ENCODE results near the gene ESYT1.
"Not testable (repeated sequence)": the region's sequence is repeated elsewhere in the genome, so short reads cannot be mapped to it uniquely, and the experiment has no call there.

Gene ESYT1

DNA sequence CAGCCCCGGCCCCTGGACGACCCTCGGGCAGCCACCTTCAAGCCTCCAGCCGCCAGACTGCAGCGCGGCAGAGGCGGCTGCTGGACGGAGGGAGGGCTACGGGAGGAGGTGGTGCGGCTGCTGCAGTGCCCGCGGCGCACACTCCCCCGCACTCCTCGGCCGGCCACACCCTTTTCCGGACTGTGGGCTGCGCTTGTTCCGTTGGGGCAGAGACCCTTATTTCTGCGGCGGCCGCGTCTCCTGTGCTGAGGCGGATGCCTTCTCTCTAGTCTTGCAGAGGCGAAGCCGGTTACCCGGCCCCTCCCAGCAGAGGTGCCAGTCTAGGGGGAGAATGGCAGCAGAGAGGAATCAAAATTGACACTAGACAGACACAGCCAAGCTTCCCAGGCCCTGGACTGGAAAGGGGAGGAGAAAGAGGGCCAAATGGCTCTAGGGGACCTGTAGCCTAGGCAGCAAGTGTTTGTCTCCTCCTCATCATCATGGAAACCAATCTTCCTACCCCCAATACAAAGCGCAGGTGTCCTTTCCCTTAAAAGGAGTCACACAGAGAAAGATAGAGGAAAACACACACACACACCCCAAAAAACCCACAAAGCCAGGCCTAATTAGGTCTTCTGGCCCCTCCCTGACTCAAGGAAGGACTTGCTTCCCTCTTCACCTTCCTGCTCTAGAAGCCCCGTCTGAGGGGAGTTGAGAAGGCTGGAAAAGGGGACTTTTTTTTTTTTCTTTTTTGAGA lies 1.3 kb downstream of the ESYT1 start:
- peak; percentile 21 to 74 (median 69) for DNase-seq

DNA sequence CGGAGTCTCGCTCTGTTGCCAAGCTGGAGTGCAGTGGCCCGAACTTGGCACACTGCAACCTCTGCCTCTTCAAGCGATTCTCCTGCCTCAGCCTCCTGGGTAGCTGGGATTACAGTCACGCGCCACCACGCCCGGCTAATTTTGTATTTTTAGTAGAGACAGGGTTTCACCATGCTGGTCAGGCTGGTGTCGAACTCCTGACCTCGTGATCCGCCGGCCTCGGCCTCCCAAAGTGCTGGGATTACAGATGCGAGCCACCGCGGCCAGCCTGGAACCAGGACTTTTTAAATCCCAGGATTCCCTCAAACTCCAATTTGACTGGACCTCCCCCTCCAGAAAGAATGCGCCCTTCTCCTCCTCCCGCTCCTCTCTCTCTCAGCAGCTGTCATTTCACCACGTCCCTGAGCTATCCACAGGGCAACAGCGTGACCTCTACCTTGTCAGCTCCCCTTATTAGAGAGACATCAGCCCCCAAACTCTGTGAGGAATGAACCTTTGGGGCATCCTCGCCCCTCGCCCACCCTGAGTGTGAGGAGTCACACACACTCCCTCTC lies 2.0 kb downstream of the ESYT1 start:
- no peak for DNase-seq

DNA sequence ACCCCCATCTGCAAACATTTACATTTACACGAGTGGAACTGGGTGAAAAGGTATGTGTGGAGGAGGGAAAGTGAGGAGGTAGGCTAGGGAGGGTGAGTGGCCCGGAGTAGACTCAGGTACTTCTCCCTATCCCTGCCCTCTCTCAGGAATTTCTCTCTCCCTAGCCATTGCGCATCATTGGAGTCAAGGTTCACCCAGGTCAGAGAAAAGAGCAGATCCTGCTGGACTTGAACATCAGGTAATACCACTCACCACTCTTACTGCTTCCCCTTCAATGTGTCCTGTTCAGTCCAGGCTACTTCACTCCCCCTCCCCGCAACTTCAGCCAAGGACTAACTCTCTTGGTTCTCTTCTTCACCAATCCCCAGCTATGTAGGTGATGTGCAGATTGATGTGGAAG lies 2.8 kb downstream of the ESYT1 start:
- no peak for DNase-seq

DNA sequence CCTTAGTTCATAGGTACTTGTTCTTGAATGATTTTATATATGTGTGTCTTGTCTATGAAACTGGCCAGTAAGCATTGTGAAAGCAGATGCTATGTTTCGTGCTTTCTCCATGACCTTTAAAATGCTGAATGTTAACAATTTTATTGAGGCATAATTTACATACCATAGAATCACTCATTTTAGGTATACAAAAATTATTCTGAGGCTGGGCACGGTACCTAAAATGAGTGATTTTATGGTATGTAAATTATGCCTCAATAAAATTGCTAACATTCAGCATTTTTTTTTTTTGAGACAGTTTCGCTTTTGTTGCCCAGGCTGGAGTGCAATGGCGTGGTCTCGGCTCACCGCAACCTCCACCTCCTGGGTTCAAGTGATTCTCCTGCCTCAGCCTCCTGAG lies 6.8 kb downstream of the ESYT1 start:
- no peak for DNase-seq

DNA sequence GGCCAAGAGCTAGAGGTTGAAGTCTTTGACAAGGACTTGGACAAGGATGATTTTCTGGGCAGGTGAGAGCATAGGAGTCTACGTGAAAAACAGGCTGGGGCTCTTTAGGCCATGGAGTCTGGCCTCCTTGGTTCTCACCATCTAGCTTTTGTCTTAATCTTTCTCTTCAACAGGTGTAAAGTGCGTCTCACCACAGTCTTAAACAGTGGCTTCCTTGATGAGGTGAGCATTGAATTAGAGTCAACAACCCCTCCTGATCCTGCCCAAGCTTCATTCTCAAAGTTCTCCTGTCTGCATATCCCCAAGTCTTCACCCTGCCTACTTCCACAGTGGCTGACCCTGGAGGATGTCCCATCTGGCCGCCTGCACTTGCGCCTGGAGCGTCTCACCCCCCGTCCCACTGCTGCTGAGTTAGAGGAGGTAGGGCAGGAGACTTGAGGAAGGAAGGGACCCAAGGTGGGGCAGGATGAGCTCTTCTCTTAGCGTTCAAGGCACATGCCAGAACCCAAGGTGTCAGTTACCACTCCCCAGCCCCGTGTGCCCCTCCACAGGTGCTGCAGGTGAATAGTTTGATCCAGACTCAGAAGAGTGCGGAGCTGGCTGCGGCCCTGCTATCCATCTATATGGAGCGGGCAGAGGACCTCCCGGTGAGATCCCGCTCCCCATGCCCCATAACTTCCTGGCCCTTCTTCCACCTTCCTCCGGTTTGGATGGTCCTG lies 9.9 kb downstream of the ESYT1 start:
- no peak for DNase-seq

DNA sequence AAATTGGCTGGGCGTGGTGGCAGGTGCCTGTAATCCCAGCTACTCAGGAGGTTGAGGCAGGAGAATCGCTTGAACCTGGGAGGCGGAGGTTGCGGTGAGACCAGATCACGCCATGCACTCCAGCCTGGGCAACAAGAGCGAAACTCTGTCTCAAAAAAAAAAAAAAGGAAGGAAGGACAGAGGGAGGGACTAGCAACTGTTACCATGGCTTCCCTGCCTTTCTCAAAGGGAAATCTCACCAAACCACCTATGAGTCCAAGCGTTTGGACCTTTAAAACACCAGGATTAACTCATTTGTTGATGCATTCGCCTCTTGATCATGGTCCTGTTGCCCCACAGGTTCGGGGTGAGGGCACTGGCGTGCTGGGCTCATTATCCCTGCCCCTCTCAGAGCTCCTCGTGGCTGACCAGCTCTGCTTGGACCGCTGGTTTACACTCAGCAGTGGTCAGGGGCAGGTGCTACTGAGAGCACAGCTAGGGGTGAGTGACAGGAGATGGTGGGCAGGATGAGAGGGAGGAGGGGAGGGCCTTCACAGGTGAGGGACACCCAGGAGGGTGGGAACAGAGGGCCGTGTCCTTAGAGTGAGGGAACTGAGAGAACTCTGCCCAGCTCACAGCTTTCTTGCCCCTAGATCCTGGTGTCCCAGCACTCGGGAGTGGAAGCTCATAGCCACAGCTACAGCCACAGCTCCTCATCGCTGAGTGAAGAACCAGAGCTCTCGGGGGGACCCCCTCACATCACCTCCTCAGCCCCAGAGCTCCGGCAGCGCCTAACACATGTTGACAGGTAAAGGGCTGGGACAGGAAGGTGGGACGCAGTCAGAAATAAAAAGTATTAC lies 14.1 kb downstream of the ESYT1 start:
- DNase-seq: no peak

DNA sequence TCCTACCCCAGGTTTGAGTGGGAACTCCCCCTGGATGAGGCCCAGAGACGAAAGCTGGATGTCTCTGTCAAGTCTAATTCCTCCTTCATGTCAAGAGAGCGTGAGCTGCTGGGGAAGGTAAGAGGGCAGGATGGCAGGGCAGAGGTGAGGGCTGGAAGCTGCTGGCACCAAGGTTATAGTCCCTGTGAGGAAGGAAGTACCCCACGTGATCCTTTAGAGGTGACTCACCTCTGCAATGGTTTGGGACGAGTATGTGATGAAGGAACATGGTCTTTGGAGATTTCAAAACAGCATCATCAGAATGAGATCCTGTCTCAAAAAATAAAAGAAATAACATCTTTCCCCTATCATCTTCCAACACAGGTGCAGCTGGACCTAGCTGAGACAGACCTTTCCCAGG lies 15.2 kb downstream of the ESYT1 start:
- DNase-seq: no peak

DNA sequence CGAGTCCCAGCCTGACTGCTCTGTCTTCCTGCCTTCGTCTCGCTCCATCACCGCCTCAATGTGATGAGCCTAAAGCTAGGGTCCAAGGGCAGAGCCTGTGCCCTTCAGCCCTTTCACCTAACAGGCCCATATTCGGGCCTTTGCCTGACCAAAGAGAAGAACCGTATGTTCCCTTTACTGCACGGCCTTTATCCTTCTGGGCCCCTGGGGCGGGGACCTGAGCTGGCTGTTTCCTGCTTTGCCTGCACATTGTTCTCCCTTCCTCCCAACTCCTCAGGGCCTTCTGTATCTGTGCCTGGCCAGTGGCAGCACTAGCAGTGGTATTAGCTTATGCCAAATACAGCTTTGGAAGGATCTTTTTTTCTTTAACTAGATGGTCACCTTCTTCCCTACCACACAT lies 15.8 kb downstream of the ESYT1 start:
- DNase-seq: no peak

DNA sequence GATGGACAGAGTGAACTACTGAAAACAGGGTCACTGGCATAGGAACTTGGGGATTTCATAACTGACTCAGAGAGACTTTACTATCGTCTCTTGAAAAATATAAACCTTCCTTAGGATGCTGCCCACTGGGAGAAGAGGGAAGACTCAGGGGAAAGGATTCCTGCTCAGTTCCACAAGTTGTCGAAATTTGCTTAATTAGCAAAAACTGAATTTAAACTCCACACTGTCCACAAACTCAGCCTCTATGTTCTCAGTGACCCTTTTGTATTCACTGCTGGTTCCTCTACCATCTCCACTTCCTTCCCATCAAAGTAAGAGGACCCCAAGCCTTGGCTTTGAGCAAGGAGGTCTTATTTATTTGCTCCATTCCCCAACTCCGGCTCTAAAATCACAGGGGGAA lies 17.1 kb downstream of the ESYT1 start:
- no peak for DNase-seq

DNA sequence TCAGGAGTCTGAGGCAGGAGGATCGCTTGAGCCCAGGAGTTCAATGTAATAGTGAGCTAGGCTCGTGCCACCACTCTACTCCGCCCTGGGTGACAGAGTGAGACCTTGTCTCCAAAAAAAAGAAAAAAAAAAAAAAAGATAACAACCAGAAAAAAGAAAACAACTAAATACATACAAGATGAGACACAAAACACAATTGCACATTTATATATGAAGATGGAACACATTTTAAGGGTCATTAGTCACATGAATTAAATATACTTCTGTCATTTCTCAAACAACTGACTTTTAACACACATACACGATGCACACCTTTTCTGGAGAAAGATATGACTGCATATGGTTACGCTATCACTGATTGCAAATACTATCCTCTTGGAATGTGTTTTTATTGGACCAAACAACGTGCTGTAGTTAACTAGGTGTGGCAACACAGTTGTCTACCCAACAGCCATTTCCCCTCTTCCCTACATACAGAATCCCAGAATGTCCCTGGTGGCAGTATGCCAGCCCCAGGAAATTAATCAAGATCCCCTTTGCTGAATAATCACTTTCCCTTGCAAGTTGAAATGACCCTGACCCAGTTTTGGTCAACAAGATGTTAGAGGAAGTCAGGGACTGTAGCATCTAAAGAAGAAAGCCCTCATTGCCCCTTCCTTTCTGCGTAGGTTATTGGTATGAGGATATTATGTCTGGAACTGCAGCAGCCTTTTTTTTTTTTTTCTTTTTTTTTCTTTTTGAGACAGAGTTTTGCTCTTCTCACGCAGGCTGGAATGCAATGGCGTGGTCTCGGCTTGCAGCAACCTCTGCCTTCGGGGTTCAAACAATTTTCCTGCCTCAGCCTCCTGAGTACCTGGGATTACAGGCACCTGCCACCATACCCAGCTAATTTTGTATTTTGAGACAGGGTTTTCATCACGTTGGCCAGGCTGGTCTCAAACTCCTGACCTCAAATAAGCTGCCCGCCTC lies 18.7 kb downstream of the ESYT1 start:
- peak in 1 of 3 experiments; percentile 33 for DNase-seq

DNA sequence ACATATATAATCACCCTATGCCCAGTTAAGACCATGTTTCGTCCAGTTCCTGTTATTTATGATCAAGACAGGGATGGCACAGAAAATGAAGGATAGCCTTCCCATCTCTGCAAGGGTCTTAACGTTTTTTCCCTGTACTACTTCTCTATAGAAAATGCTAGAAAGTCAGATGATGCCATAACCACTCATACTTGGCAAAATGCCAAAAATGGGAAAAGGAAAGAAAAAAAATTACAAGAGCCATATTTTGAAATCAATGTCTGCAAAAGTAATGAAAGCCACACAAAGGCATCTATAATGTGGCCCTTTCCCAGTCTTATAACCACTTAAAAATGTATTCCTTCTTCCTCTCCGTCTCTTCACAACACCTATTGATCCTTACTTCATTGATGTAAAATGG lies 22.5 kb downstream of the ESYT1 start:
- DNase-seq: peak in 2 of 3 experiments; percentile 10 to 45

DNA sequence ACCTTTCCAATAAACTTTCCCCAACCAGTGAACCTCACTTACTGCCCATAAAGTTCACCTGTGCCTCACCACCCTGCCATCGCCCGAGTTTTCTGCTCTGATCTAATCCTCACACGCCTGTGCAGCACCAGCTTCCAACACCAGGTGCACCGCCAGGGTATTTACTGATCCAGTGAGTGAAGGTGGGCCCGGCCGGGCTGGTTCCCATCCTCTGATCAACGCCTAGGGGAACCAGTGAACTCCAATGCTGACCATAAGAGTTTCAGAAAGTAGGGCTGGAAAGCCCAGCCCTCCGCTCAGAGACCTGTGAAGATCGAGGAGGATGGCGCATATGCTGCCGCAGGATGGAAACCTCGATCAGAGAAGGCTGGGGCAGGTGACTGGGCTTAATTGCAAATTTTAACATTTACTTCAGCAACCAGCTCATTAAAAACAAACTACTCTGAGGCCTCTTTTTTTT lies 23.6 kb downstream of the ESYT1 start:
- peak; percentile 49 to 88 (median 82) for DNase-seq

DNA sequence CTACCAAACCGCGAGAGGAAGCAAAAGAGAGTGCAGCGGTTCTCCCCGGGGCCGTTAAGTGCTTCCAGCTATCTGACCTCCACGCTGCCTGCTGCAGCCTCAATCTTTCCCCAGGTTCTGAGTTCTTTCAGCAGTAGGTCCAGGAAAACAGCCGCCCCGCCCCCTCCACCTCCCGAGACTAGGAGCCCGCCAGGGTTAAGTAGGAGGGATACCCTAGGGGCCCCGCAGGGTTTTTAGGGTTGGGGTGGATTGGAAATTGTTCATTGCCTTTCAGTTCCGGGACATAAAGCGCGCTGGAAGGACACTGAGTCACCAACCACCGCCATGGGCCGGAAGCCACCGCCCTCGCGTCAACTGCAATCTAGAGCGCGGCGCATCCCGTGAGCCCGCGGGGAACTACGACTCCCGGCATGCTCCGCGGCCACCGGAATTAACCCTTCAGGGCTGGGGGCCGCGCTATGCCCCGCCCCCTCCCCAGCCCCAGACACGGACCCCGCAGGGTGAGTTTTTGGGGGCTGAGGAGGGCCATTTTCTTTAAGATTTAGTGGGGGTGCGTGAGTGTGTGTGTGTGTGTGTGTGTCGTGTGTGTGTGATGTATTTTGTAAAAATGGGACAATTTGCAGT lies 24.2 kb downstream of the ESYT1 start, which contains the start of gene MYL6B:
Gene MYL6B (plus strand): TSS at position 456 of the 624 bp plus-strand sequence. CDS start 1,332 bp downstream, outside the sequence.
- peak; percentile 94 to 95 (median 94) for DNase-seq

DNA sequence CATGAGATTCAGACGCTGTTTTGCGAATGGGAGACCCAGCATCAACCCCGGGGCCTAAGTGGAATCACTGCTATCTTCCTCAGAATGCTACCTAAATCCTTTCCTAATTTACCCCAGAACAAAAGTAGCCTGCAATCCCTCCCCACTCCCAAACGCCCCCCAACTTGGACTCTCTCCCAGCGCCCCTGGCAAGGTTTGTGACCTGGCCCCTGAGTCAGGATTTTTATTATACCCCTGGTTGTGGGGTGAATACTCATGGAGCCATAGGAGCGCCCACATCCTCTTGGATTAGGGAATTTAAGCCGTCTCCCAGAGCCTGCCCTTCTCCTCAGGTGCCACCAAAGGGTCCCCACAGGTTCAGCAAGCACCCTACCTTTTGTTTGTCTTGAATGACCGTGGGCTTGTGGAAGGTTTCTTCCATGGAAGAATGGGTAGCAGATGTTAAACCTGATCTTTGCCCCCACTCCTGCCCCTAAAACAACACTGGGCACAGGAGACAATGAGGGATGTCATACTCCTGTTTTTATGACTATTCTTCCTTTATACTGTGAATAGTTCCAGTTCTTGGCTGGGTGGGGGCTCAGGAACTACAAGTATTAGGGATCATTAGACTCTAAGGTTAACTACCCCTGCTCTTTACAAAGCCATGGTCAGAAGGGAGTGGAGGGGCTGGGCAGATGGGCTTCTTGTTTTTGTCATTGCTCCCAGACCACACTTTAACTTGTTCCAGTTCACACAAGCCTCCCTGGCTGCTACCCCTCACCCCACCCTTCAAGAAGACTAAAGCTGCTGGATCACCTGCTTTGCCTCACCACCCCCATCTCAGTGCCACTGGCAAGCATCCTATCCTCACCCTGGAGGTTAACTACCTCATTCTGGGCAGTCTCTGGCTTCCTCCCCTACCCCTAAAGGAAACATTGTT lies 24.9 kb downstream of the ESYT1 start:
- peak in 2 of 3 experiments; percentile 61 for DNase-seq

DNA sequence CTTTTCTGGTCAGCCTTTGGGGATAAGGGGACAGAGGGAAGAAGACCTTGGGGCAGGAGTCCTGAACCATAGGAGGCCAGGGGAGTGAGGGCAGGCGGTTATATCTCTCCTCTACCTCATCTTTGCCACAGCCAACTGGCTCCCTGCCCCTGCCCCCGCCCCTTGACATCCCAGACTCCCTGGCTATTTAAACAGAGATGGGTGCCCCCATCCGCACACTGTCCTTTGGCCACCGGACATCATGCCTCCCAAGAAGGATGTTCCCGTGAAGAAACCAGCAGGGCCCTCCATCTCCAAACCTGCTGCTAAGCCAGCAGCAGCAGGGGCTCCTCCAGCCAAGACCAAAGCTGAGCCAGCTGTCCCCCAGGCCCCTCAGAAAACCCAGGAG lies 25.6 kb downstream of the ESYT1 start:
- DNase-seq: no peak

DNA sequence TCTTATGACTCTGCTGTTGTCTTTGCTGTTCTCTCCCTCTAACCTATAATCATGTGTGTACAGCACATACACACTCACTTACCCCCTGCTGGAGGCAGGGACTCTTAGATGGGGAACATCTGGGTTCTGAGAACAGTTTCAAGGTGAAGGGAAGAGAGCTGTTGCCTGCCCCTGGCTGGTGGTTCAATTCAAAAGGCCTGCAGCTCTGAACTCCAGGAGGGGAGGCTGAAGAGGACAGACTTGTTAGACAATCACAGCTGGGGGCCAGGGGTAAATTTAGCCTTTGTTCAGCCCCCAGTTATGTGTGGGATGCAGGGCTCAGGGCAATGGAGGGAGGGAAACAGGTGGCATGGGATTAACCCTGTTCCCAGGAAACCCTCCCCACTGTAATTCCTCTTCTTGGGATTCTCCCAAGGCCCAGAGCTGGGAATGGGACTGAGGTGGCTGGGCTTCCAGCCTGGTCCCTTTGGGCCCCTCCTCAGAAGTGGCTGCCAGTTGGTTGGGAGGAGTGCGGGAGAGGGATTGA lies 26.2 kb downstream of the ESYT1 start:
- peak in 2 of 3 experiments; percentile 67 to 85 for DNase-seq

DNA sequence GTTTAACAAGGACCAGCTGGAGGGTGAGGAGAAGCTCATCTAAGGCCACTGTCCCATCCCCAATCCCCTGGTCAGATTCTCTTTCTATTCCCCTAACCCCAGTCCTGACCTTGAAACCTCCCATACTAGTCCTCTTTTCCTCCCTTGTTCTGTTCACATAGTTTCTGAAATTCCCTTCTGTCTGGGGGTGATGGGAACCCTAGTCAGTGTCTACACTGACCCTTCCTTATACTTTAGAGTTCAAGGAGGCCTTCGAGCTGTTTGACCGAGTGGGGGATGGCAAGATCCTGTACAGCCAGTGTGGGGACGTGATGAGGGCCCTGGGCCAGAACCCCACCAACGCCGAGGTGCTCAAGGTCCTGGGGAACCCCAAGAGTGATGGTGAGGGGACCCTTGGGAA lies 26.8 kb downstream of the ESYT1 start:
- no peak for DNase-seq

DNA sequence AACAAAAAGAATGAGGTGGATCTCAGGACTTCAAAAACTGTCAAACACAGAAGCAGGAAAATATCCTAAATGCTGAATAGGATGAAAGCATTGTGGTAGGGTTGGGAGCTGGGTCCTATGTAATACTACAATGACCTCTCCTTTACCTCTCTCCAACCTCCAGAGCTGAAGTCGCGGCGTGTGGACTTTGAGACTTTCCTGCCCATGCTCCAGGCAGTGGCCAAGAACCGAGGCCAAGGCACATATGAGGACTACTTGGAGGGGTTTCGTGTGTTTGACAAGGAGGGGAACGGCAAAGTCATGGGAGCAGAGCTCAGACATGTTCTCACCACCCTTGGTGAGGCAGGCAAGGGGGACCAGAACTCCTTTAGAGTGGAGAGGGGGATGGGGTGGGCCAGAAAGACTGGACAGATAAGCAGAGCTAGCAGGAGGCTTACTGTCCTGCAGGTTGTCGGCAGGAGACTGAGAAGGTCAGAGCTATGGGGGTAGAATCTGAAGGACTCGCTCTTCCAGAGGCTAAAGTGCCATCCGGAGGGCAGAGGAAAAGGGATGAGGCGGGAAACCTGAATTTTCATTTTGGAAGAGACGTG lies 27.3 kb downstream of the ESYT1 start:
- DNase-seq: no peak

DNA sequence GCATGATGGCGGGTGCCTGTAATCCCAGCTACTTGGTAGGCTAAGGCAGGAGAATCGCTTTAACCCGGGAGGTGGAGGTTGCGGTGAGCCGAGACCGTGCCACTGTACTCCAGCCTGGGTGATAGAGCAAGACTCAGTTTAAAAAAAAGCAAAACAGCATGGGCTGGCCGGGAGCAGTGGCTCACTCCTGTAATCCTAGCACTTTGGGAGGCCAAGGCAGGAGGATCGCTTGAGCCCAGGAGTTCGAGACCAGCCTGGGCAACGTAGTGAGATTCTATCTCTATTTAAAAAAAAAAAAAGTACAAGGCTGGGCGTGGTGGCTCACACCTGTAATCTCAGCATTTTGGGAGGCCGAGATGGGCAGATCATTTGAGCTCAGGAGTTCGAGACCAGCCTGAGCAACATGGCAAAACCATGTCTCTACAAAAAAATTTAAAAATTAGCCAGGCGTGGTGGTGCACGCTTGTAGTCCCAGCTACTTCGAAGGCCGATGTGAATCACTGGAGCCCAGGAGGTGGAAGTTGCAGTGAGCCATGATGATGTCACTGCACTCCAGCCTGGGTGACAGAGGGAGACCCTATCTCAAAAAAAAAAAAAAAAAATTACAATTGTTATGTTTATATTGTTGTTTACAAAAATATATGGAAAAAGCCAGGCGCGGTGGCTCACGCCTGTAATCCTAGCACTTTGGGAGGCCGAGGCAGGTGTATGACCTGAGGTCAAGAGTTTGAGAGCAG lies 28.6 kb downstream of the ESYT1 start:
- not testable (repeated sequence) for DNase-seq
